HG02763 (cell line): ENCODE measurements around the gene SLC27A2.

Source experiments
- ATAC-seq: cut with Tn5 transposase; IDR thresholded peaks from one replicate; pipeline ENCODE4 v1.9.1; 2021; ENCODE audit warnings: mild to moderate bottlenecking, moderate library complexity; ENCODE audit not compliant: unreplicated experiment

Gene SLC27A2

GRCh38 chr15:50235794-50236193, 53.8 kb downstream of the SLC27A2 start:
- no peak for ATAC-seq

- ATAC-seq, result no peak
Measured at GRCh38 chr15:50236433-50236832, 54.4 kb downstream of the SLC27A2 start.

- ATAC-seq, result no peak
Measured at GRCh38 chr15:50238255-50238654, 56.3 kb downstream of the SLC27A2 start.

- no peak for ATAC-seq
Measured at GRCh38 chr15:50241684-50242450, 59.9 kb downstream of the SLC27A2 start.

GRCh38 chr15:50244153-50244552, 62.2 kb downstream of the SLC27A2 start:
- ATAC-seq, result no peak

- no peak for ATAC-seq
Measured at GRCh38 chr15:50244959-50245624, 63.1 kb downstream of the SLC27A2 start.

- ATAC-seq, result no peak
Measured at GRCh38 chr15:50246631-50247030, 64.6 kb downstream of the SLC27A2 start.

- peak; percentile 91 for ATAC-seq
Measured at GRCh38 chr15:50247819-50248655, 66.0 kb downstream of the SLC27A2 start.

- ATAC-seq, result no peak
Measured at GRCh38 chr15:50248994-50249582, 67.1 kb downstream of the SLC27A2 start.

GRCh38 chr15:50249704-50250103, 67.7 kb downstream of the SLC27A2 start:
- ATAC-seq, result no peak

- no peak for ATAC-seq
Measured at GRCh38 chr15:50250760-50251394, 68.9 kb downstream of the SLC27A2 start.

- no peak for ATAC-seq
Measured at GRCh38 chr15:50251638-50252182, 69.7 kb downstream of the SLC27A2 start.

GRCh38 chr15:50252556-50252955, 70.6 kb downstream of the SLC27A2 start:
- ATAC-seq, result no peak

- ATAC-seq, result no peak
Measured at GRCh38 chr15:50256188-50257041, 74.4 kb downstream of the SLC27A2 start.

- no peak for ATAC-seq
Measured at GRCh38 chr15:50257332-50257731, 75.3 kb downstream of the SLC27A2 start.

GRCh38 chr15:50257924-50258323, 75.9 kb downstream of the SLC27A2 start:
- ATAC-seq, result no peak

- ATAC-seq, result no peak
Measured at GRCh38 chr15:50259276-50259675, 77.3 kb downstream of the SLC27A2 start.

GRCh38 chr15:50260969-50261496, 79.0 kb downstream of the SLC27A2 start:
- peak; percentile 43 for ATAC-seq

- no peak for ATAC-seq
Measured at GRCh38 chr15:50261981-50262380, 80.0 kb downstream of the SLC27A2 start.
